CD4-positive, alpha-beta T cell (primary cell): Measurements from ENCODE around the gene RMRP. TPM values are rescaled to one million over a fixed set of nuclear protein-coding genes. Genes with fewer than 3 reads are reported as not detected.

Source experiments
- ATAC-seq: fragments of 200-7000 bp; cut with Tn5 transposase; one replicate; pipeline ENCODE4 v1.10.0; 2022; ENCODE audit warnings: mild to moderate bottlenecking; ENCODE audit not compliant: poor library complexity
- CTCF ChIA-PET: fragments of 350-600 bp; sonication (Branson Sonifier 250); formaldehyde crosslinking; loops from one replicate; lab custom pipeline; 2021; ENCODE audit warnings: antibody characterized with exemption, inconsistent platforms; lab: Charles Lee
- POLR2A ChIA-PET: fragments of 350-600 bp; sonication (Branson Sonifier 250); formaldehyde crosslinking; loops from one replicate; lab custom pipeline; 2021; ENCODE audit warnings: antibody characterized with exemption, inconsistent platforms; lab: Charles Lee
- DNase-seq, 14 experiments: peaks; one replicate each; pipeline ENCODE4 v3.0.0-alpha.2; 2013 to 2020; ENCODE audit warnings: mixed read lengths in 2 of 14
- H3K27ac ChIP-seq, 2 donors: one replicate each; pipeline versions ENCODE4 v1.5.1 to v1.7.0; 2013; ENCODE audit warnings: low read length in 2 of 2, low read depth in 1 of 2, mild to moderate bottlenecking in 1 of 2
- H3K27me3 ChIP-seq, 2 experiments: 1 replicate in 1 of 2; 2 replicates in 1 of 2; pipeline versions ENCODE4 v1.6.1 to v1.7.0; 2013; ENCODE audit warnings: low read length in 2 of 2, control low read depth in 1 of 2, mild to moderate bottlenecking in 1 of 2, moderate library complexity in 1 of 2; ENCODE audit not compliant: insufficient read depth in 2 of 2, control insufficient read depth in 1 of 2
- H3K36me3 ChIP-seq: one replicate; pipeline ENCODE4 v1.6.1; 2013; ENCODE audit warnings: low read length, control low read depth; ENCODE audit not compliant: insufficient read depth
- H3K4me1 ChIP-seq: one replicate; pipeline ENCODE4 v1.6.1; 2013; ENCODE audit warnings: low read length, control low read depth; ENCODE audit not compliant: insufficient read depth
- H3K4me3 ChIP-seq: one replicate; pipeline ENCODE4 v1.5.1; 2013; ENCODE audit warnings: mild to moderate bottlenecking, low read length, moderate library complexity
- H3K9me3 ChIP-seq, 2 experiments: 1 replicate in 1 of 2; 2 replicates in 1 of 2; pipeline versions ENCODE4 v1.6.1 to v1.7.0; 2013; ENCODE audit warnings: low read length in 2 of 2, mild to moderate bottlenecking in 2 of 2, control low read depth in 1 of 2, moderate library complexity in 1 of 2; ENCODE audit not compliant: control insufficient read depth in 1 of 2, insufficient read depth in 1 of 2
- H3K27ac Mint-ChIP-seq: one replicate; pipeline ENCODE4 v1.8.0; 2020; ENCODE audit warnings: mixed read lengths
- H3K27me3 Mint-ChIP-seq: one replicate; pipeline ENCODE4 v1.8.0; 2021; ENCODE audit warnings: mixed read lengths
- H3K36me3 Mint-ChIP-seq: one replicate; pipeline ENCODE4 v1.8.0; 2021; ENCODE audit warnings: low read depth, mixed read lengths
- H3K4me1 Mint-ChIP-seq: one replicate; pipeline ENCODE4 v1.8.0; 2021; ENCODE audit warnings: low read depth, mixed read lengths
- H3K4me3 Mint-ChIP-seq: one replicate; pipeline ENCODE4 v1.8.0; 2020; ENCODE audit warnings: mild to moderate bottlenecking, mixed read lengths
- H3K9me3 Mint-ChIP-seq: one replicate; pipeline ENCODE4 v1.8.0; 2020; ENCODE audit warnings: mixed read lengths
- CTCF ChIP-seq: fragments of 200-600 bp; IDR thresholded peaks from one replicate; pipeline ENCODE4 v1.8.0; 2022; ENCODE audit warnings: antibody characterized with exemption, mild to moderate bottlenecking
- intact Hi-C, 2 experiments: fragments of 100-400 bp; cut with DNase I in 1 of 2; cut with micrococcal nuclease in 1 of 2; formaldehyde crosslinking; loops; one replicate each; pipeline versions ENCODE4 v1.15.1 to v1.9.0; 2023 to 2025; cut with DNase I, micrococcal nuclease
- total RNA-seq, 174 experiments: library from RNA in 2 of 174; stranded (reverse) in 2 of 174; gene quantifications; one replicate each; pipeline ENCODE4 v1.2.3 and lab custom pipeline; 2021 to 2026

RMRP gene
- total RNA-seq, 2 experiments from 2014 or later, result 14,857 to 24,615 TPM

- intact Hi-C loops, result loop anchor here (5.0 kb wide), 1 partner anchor 38 kb away; the partner anchor contains the start of genes CCDC107 (in 2 of the 2) and RMRP (in 2 of the 2)
- H3K4me1 ChIP-seq, result peaks cover 40% of the 10 kb centered on the region
- Mint-ChIP-seq H3K27ac (peak overlapping the region; percentile 72), H3K4me3 (peak overlapping the region; percentile 86), H3K9me3 (no peaks in the 10 kb centered on the region), H3K4me1 (peaks cover 49% of the 10 kb centered on the region), H3K27me3 (no peaks in the 10 kb centered on the region), H3K36me3 (no peaks in the 10 kb centered on the region)
- no peak for TF ChIP-seq CTCF
- no peaks in the 10 kb centered on the region for H3K36me3 ChIP-seq
- H3K27me3 ChIP-seq, result no peaks in the 10 kb centered on the region
- H3K27ac ChIP-seq, result peak overlapping the region; percentile 20 to 48
- ChIA-PET POLR2A (interaction anchor here (0.8 to 2.1 kb wide), 7 partner anchors 21 to 326 kb away, joined by 3 to 12 read pairs (median 3); partner anchors contain the start of genes CCDC107, RMRP and SIT1), CTCF (interaction anchor here (1.5 kb wide), 1 partner anchor 8 kb away, joined by 3 read pairs; no protein-coding TSS in a partner anchor)
- H3K9me3 ChIP-seq, result no peaks in the 10 kb centered on the region
- ATAC-seq, result peak; percentile 16
- DNase-seq, result peak in 5 of 14 experiments; percentile 22 to 88 (median 52)
- no peak overlapping the region for H3K4me3 ChIP-seq
Measured at GRCh38 chr9:35618854-35619799, 38.7 kb downstream of the RMRP start.

GRCh38 chr9:35618325-35618727 is 39.5 kb downstream of the RMRP start, which contains the start of gene CD72:
TSS of gene CD72 (minus strand) at chr9:35618413. CDS start at chr9:35618303, 110 bp downstream.
- DNase-seq, result peak in 2 of 14 experiments; percentile 38 to 39
- CTCF ChIA-PET, result interaction anchor here (3.2 kb wide), 1 partner anchor 40 kb away, joined by 22 read pairs; the partner anchor contains the start of genes CCDC107 and RMRP
- Histone ChIP-seq H3K4me1 (peaks cover 40% of the 10 kb centered on the region), H3K9me3 (no peaks in the 10 kb centered on the region), H3K27me3 (no peaks in the 10 kb centered on the region), H3K36me3 (no peaks in the 10 kb centered on the region), H3K4me3 (peak within 1 kb of the TSS; percentile 77), H3K27ac (peak within 1 kb of the TSS; percentile 48 to 70)
- Mint-ChIP-seq H3K27me3 (no peaks in the 10 kb centered on the region), H3K27ac (peak within 1 kb of the TSS; percentile 72), H3K4me1 (peaks cover 50% of the 10 kb centered on the region), H3K9me3 (no peaks in the 10 kb centered on the region), H3K4me3 (peak within 1 kb of the TSS; percentile 86), H3K36me3 (no peaks in the 10 kb centered on the region)
- no peak for TF ChIP-seq CTCF
- POLR2A ChIA-PET, result interaction anchor here (1.0 to 3.4 kb wide), 6 partner anchors 13 to 546 kb away, joined by 3 to 35 read pairs (median 10); partner anchors contain the start of genes CREB3, TESK1, TLN1 and VCP
- intact Hi-C loops, result loop anchor here (5.0 kb wide), 1 partner anchor 39 kb away; the partner anchor contains the start of genes CCDC107 (in 2 of the 2) and RMRP (in 2 of the 2)
- no peak for ATAC-seq

- Mint-ChIP-seq H3K36me3 (no peaks in the 10 kb centered on the region), H3K9me3 (no peaks in the 10 kb centered on the region), H3K4me3 (peak overlapping the region; percentile 86), H3K27me3 (no peaks in the 10 kb centered on the region), H3K27ac (peak overlapping the region; percentile 72), H3K4me1 (peaks cover 50% of the 10 kb centered on the region)
- H3K36me3 ChIP-seq, result no peaks in the 10 kb centered on the region
- H3K27me3 ChIP-seq, result no peaks in the 10 kb centered on the region
- CTCF ChIA-PET, result interaction anchor here (0.6 to 3.2 kb wide), 18 partner anchors 12 to 501 kb away, joined by 3 to 22 read pairs (median 4); partner anchors contain the start of genes ARHGEF39, CCDC107, CREB3 and RMRP
- peaks cover 40% of the 10 kb centered on the region for H3K4me1 ChIP-seq
- no peak for ATAC-seq
- H3K27ac ChIP-seq, result peak overlapping the region; percentile 27 to 70
- no peak for DNase-seq
- peak overlapping the region; percentile 77 for H3K4me3 ChIP-seq
- H3K9me3 ChIP-seq, result no peaks in the 10 kb centered on the region
- TF ChIP-seq CTCF, result no peak
- POLR2A ChIA-PET, result interaction anchor here (0.6 to 3.4 kb wide), 15 partner anchors 12 to 545 kb away, joined by 3 to 35 read pairs (median 6); partner anchors contain the start of genes CCDC107, CREB3, RMRP and SIT1
- intact Hi-C loops, result loop anchor here (2.0 to 5.0 kb wide), 2 partner anchors 40 to 79 kb away; partner anchors contain the start of genes CCDC107 (in 2 of the 2) and RMRP (in 2 of the 2)
Measured at GRCh38 chr9:35617548-35617947, 40.3 kb downstream of the RMRP start.
